ENCODE data around the gene CMKLR1.

The CMKLR1 gene

GRCh38 chr12:108315486-108316105 is 23.5 kb downstream of the CMKLR1 start:
- peak; percentile 16 for DNase-seq

DNA sequence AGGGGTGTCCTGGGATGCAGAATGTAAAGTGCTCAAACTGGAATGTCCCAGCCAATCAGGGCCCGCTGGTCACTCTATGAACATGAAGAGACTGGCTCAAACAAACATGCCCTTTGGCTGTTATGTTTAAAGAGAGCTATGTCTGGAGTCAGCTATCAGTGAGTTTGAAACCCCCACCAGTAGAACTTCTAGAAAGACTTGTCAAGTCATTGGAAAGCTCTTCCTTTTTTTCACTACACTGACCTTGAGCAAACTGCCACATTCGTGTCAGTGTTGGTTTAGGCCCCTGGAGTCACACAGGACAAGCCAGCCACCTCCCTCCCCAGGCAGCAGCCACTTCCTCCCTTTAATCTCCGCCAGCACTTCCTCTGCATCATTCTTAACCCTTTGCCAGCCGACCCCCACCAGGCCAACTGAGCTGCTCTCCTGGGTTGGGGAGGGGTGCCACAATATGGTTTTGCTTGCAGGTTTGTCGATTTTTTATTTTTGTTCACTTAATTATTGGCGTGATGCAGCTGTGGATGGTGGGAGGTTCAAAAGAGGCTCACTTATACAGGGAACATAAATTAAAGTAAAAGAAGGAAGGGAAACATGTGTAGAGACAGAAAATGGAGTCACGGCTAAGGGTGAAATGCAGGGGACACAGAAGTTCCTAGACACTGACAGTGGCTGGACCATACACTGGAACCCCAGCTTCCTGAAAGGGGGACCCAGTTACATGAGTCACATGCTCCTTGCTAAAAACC is 25.3 kb downstream of the CMKLR1 start:
- no peak for DNase-seq

DNA sequence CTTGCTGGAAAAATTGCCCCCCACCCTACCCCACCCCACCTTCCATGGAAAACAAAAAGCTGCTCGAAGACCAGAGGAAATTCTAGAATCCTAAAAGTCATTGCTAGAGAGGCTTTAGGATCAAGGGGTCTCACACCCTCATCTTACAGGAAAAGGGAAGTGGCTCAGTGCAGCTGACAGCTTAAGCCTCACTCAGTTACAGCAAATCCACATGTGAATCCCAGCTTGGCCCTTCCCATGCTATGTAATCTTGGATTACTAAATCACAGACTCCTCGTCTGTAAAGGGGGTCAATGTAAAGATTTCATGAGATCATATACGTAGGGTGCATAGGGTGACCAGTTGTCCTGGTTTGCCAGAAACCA is 25.9 kb downstream of the CMKLR1 start:
- peak; percentile 67 for DNase-seq

DNA sequence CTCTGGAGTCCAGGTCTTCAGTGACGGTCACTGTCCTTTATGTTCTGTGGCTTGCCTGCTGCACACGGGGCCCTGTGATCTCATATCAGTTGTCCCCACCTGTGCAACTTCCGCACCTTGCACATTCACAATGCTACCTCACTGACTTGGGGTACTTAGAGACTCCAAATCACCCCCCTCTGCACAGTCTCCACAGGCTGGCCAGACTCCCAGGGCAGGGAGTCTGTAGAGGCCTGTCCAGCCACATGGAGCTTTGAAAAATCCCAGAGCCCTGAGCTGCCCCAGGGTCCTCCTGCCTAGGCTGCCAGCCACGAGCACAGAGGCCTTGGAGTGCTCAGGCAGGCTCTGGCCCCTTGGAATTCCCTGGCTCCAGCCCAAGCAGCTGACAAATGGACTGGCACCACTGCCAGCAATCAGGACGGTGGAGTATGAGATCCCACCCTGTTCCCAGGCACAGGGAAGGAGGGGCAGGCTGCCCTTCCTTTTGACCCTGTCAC is 26.4 kb downstream of the CMKLR1 start:
- DNase-seq: no peak

- no peak for DNase-seq
Measured at GRCh38 chr12:108312073-108312659, 26.9 kb downstream of the CMKLR1 start.

GRCh38 chr12:108311605-108312004 is 27.5 kb downstream of the CMKLR1 start:
- no peak for DNase-seq

GRCh38 chr12:108310489-108310888 is 28.6 kb downstream of the CMKLR1 start:
- peak; percentile 28 for DNase-seq

GRCh38 chr12:108309674-108310312 is 29.3 kb downstream of the CMKLR1 start:
- no peak for DNase-seq

DNA sequence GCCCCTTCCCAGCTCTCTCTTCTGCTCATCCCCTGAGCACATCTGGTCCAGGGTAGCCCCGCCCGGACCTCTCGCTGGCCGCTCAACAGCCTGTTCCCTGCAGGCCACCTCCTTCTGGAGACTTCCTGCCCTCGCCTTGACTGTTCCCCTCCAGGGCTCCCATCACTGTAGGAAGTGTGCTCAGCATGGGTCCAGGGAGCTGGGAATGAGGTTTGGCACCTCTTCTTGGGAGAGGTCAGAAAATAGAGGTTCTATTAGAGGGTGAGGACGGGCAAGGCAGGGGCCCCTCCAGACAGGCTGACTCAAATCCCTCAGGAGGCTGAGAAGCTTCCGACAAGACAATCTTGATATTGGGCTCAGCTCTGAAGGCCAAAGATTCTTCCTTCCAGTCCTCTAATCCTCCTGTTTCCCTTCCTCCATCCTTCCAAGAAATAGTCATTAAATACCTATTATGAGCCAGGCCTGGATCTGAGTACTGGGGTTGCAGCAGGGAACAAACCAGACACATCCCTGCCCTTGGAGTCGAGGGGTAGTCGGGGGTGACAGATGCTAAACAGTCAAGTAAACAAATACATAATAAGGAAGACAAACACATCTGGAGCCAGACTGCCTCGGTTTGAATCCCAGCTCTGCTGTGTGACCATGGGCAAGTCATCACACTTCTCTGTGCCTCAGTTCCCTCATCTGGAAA is 30.6 kb downstream of the CMKLR1 start:
- peak; percentile 47 for DNase-seq

DNA sequence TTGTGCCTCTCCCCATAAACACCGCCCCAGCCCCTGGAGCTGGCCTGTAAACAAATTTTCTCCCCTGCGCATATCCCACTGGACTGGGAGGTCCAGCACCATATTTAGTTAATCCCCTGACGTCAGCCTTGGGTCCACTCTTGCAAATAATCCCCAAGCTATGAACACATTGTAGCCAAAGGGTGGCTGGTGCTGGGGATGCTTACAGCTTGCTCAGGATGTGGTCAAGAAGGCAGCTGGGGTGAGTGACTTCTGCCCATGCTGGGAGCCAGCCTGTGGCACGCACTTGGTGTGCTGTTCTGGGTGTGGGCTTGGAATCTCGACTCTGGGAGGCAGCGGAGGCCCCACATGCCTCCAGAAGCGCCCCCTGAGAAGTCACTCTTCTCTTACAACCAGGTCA is 32.1 kb downstream of the CMKLR1 start:
- DNase-seq: peak; percentile 29

DNA sequence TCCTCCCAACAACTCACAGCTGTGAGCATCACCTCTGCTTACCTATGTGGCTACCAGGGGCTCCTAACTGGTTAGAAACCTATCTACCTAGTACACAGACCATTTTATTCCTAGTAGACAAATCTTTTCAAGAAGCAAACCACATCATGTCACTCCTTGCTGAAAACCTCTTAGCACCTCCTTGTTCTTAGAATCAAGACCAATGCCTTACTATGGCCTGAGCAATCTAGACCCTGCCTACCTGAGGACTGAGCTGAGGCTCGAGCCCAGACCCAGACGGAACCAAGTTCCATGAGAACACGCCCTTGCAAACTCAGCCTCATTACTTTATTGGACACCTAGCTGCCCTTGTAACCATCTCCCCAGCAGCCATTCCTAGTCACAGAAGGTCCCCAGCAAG is 32.6 kb downstream of the CMKLR1 start:
- no peak for DNase-seq

GRCh38 chr12:108305991-108306501 is 33.1 kb downstream of the CMKLR1 start:
- no peak for DNase-seq

DNA sequence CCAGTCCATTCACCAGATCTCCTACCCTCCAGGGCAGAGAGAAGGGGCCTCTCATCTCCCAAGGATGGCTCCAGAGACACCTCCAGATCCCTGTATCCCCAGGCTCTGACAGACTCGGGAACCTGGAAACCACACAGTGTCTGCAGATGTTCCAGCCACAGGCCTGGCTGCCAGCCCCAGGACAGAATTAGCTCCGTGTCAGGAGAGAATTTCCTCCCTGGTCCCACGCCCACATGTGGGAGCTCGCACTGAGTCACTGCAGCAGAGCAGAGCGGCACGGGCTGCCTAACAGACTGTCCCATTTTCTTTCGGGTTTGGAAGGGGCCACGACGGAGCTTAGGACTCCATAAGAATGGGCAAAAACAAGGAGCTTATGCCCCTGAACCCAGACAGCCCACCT is 33.6 kb downstream of the CMKLR1 start:
- no peak for DNase-seq

DNA sequence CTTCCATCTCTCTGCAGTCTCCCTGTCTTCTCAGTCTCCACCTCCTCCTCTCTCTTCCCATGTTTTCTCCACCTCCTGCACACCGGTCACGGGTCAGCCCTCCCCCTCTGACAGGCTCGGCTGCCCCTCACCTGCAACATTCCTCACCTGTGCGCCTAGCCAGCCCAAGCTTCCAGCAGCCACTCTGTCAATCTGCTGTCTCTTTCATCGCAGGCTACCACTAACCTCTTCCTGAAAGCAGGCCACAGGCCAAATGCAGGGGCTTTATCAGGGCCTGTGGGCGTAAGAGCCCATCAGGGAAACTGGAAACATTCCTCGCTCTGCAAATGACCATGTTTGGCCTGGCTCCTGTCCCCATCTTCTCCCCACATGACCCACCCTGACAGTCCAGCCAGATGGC is 34.5 kb downstream of the CMKLR1 start:
- no peak for DNase-seq

GRCh38 chr12:108303703-108304102 is 35.4 kb downstream of the CMKLR1 start:
- no peak for DNase-seq

DNA sequence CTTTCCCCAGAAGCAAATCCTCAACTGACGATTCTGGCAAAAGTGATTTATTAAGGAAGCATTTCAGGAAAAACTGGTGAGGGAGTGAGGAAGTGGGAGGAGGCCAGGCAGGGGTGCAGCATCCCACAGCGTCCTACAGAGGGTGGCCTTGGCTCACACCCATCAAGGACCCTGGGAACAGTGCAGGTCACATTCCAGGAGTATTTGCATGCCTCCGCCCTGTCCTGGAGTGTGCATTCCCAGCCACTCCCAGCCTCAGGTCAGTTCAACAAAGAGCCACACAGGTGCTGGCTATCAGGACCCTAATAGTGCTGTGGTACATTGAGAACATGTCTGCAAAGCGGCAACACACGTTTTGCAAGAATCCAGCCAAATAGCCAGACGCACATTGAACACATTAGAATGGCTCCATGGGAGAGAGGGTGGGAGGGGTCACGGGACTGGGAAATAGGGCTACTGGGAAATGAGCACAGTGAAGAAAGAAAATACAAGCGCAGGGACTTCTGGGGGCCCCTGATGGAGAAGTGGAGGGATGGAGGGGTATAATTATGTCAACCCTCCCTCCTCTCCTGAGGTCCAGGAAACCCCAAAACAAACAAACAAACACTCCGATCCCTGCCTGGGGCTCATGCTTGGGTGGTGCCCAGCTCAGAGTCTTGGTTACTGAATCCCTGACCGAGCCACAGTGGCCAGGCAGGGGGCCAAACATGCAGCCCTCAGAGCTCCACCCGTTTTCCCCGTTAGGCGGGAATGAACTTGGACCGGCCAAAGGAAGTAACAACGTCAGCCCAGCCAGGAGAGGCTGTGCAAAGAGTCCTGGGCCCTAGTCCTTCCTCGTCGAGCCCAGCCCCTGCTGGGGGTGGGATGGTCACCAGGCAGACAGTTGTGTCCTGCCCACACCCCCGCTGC is 36.5 kb downstream of the CMKLR1 start:
- peak; percentile 48 for DNase-seq

DNA sequence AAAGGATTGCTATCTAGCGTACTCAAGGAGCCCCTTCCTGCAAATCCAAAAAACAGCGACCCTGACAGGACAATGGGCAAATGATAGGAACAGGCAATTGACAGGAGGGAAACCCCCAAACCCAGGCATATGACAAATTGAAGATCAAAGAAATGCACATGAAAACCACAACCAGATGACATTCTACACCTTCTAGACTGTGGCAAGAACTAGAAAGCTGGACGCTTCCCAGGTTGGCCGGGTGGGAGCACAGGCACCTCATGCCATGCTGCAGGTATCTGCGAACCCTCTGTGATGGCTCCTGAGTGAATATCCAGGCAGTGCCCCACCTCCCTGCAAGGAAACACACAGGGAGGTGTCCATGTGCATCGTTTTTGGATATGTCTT is 37.1 kb downstream of the CMKLR1 start:
- DNase-seq: no peak

DNA sequence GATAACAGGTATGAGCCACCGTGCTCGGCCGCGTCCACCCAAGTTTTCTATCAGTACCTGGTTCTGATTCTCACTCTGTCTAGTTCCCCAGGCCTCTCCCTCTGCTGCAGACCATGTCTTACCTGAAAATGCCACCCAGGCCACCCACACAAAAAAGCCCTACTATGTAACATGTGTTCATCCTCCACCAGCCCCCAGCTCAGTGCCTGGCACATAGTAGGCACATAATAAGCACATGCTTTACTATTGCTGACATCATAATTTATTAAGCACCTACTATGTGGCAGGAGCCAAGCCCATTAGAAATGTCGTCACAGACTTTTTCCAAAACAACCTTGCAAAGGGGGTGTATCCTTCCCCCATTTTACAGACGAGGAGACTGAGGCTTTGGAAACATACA is 37.8 kb downstream of the CMKLR1 start:
- DNase-seq: no peak

DNA sequence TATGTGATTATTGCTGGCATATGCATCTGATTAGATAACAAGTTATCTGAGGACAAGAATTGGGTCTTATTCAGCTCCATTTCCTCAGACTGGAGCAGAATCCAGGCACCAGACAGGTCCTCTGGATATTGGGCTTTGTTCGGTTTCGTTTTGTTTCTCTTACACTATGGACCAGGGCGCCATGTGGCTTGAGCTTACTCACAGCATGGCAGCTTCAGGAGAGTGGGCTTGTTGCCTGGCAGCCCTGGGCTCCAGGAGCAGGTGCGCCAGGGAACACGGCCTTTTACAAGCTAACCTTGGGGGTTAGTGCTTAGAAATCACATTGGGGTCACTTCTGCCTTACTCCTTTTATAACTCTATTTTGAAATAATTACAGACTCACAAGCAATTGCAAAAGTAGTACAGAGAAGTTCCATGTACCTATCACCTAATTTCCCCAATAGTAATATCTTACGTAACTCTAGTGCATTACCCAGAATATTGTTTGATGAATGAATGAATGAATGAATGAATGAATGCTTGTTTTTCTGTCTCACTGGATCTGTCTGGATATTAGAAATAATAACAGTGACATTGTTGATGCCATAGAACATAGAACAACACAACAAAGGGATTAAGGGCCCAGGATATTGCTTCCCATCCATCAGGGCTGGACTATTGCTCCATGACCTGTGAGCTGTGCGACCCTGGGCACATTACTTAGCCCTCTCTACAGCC is 39.0 kb downstream of the CMKLR1 start:
- DNase-seq: peak; percentile 58

- peak; percentile 97 for DNase-seq
Measured at GRCh38 chr12:108299516-108299915, 39.6 kb downstream of the CMKLR1 start.

DNA sequence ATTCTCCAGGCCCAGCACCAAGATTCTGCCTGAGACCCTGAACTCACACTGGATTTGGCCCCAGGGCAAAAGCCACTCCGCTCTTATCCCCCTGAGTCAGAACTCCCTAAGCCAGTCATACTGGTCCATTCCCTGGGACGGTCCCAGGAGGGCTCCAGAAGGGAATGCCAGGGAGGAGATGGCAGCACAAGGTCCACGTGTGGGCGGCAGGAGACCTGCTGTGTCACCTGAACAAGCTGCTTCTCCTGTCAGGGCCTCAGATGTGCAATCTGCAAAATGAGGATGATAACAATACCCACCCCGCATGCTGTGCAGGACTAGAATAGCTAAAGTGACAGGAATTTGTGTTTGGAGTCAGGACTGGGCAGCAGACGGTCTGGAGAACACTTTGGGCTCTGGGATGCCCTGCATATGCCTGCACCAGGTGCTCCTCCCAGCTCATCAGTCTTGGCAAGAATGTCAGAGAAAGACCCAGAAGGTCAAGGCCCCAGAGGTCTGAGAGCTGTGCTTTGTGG is 40.3 kb downstream of the CMKLR1 start:
- no peak for DNase-seq

All from NCI-H82 (cell line).